PC-3 (cell line): ENCODE measurements around the gene FBXO38.

Source experiments
- CTCF ChIP-seq: fragments of 300-600 bp; sonication (generic); conservative IDR thresholded peaks from 2 replicates; pipeline ENCODE4 v1.5.1; 2017; ENCODE audit warnings: antibody characterized with exemption, low read depth, mild to moderate bottlenecking, low read length
- EZH2 ChIP-seq: fragments of 300-600 bp; sonication (generic); IDR thresholded peaks from one replicate; pipeline ENCODE4 v1.6.1; 2017; ENCODE audit warnings: antibody characterized with exemption, mild to moderate bottlenecking, low read length; ENCODE audit not compliant: unreplicated experiment
- EZH2phosphoT487 ChIP-seq: fragments of 300-600 bp; sonication (generic); IDR thresholded peaks from 2 replicates; pipeline ENCODE4 v1.6.1; 2018; ENCODE audit warnings: mild to moderate bottlenecking, antibody characterized with exemption, low read length, borderline replicate concordance

- TF ChIP-seq CTCF (no peak), EZH2phosphoT487 (no peak), EZH2 (no peak)
These were observed 53.5 kb downstream of the FBXO38 start for GRCh38 chr5:148437249-148437648.
